ENCODE measurements around the gene WBP2. TPM values are rescaled to one million over a fixed set of nuclear protein-coding genes. Genes with fewer than 3 reads are reported as not detected.

Gene WBP2
- total RNA-seq, 1 experiment from 2014 or later, result 132 TPM

DNA sequence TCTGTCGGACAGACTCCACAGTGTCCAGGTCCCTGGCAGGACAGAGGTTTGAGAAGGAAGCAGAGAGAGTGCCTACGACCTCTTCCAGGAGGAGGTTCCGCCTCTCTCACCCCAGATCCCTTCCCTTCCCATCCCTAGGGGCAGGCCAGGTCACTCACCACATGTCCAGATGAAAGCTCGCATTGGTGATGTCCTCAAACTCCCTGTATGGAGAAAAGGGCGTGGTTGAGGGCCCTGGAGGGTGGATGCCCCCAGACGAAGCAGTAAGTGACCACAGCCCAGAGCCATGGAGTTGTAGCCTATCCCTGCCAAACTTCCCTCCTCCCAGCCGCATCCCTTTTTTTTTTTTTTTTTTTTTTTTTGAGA, 14.4 kb downstream of the WBP2 start (continued):
- TF ChIP-seq, protein P1, sequence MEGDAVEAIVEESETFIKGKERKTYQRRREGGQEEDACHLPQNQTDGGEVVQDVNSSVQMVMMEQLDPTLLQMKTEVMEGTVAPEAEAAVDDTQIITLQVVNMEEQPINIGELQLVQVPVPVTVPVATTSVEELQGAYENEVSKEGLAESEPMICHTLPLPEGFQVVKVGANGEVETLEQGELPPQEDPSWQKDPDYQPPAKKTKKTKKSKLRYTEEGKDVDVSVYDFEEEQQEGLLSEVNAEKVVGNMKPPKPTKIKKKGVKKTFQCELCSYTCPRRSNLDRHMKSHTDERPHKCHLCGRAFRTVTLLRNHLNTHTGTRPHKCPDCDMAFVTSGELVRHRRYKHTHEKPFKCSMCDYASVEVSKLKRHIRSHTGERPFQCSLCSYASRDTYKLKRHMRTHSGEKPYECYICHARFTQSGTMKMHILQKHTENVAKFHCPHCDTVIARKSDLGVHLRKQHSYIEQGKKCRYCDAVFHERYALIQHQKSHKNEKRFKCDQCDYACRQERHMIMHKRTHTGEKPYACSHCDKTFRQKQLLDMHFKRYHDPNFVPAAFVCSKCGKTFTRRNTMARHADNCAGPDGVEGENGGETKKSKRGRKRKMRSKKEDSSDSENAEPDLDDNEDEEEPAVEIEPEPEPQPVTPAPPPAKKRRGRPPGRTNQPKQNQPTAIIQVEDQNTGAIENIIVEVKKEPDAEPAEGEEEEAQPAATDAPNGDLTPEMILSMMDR (IDR thresholded peaks at IDR 0.05 in 2 of 3, conservative IDR thresholded peaks at IDR 0.05 in 1 of 3; ENCODE audit: borderline replicate concordance in 1 of 3, insufficient read depth in 1 of 3, low read depth in 2 of 3, low read length in 2 of 3), result no peak
- TF ChIP-seq SRF (IDR thresholded peaks at IDR 0.05; ENCODE audit: low read depth), result no peak
- TF ChIP-seq POLR2A (IDR thresholded peaks at IDR 0.05; ENCODE audit: borderline replicate concordance, extremely low read depth, insufficient read depth, insufficient read length), result no peak
- no peak for TF ChIP-seq YY1 (IDR thresholded peaks at IDR 0.05; ENCODE audit: extremely low read depth, insufficient replicate concordance, low read depth, low read length)
- no peak for TF ChIP-seq EZH2 (IDR thresholded peaks at IDR 0.05)

GRCh38 chr17:75839942-75840798, 15.0 kb downstream of the WBP2 start:
- H3K79me2 ChIP-seq (ENCODE audit: insufficient read depth, low read length), result no peaks in the 10 kb centered on the region
- H3K4me1 ChIP-seq (ENCODE audit: control insufficient read depth in 1 of 2, insufficient read depth in 2 of 2, low read length in 2 of 2), result peaks cover 13 to 29% of the 10 kb centered on the region in 2 experiments
- no peaks in the 10 kb centered on the region for H3K9me3 ChIP-seq (ENCODE audit: control insufficient read depth in 1 of 2, insufficient read depth in 1 of 2, low read depth in 1 of 2, low read length in 2 of 2)
- no peak overlapping the region for H2AFZ ChIP-seq (ENCODE audit: low read depth, low read length, poor library complexity, severe bottlenecking)
- RAD21 ChIA-PET (ENCODE audit: low non-redundant PET in 1 of 2, low total read pairs in 2 of 2, uncharacterized antibody in 2 of 2, unreplicated experiment in 2 of 2), result no interaction called here
- no peak for TF ChIP-seq FOSL1 (IDR thresholded peaks at IDR 0.05; ENCODE audit: low read depth)
- TF ChIP-seq TCF7L2 (IDR thresholded peaks at IDR 0.05; ENCODE audit: borderline replicate concordance, extremely low read depth, insufficient read depth, insufficient read length), result no peak
- no peak for TF ChIP-seq MAX (IDR thresholded peaks at IDR 0.05)
- no peak for TF ChIP-seq EZH2phosphoT487 (IDR thresholded peaks at IDR 0.05; ENCODE audit: borderline replicate concordance)
- no peak for TF ChIP-seq ZFX (IDR thresholded peaks at IDR 0.05)
- TF ChIP-seq POLR2AphosphoS5 (IDR thresholded peaks at IDR 0.05; ENCODE audit: low read depth, low read length), result no peak
- TF ChIP-seq JUND (IDR thresholded peaks at IDR 0.05), result no peak
- TF ChIP-seq CEBPB (IDR thresholded peaks at IDR 0.05; ENCODE audit: low read depth), result no peak
- TF ChIP-seq SIN3A (IDR thresholded peaks at IDR 0.05; ENCODE audit: low read depth), result no peak
- TF ChIP-seq SP1 (IDR thresholded peaks at IDR 0.05; ENCODE audit: low read depth), result no peak
- no peak for TF ChIP-seq POLR2A (IDR thresholded peaks at IDR 0.05; ENCODE audit: borderline replicate concordance, extremely low read depth, insufficient read depth, insufficient read length)
- TF ChIP-seq RAD21 (IDR thresholded peaks at IDR 0.05; ENCODE audit: low read depth), result no peak
- intact Hi-C loops (cut with micrococcal nuclease), result no loop called here
- H3K4me3 ChIP-seq (replicated peaks in 1 of 2; ENCODE audit: low read depth in 1 of 2, low read length in 2 of 2), result no peak overlapping the region
- H3K4me2 ChIP-seq (ENCODE audit: low read length), result no peak overlapping the region
- BruUV-seq (replicated peaks), result no TSS peak
- CTCF ChIA-PET, result interaction anchor here (1.6 to 3.2 kb wide), 2 partner anchors 10 to 13 kb away, joined by 6 to 12 read pairs; no protein-coding TSS in a partner anchor
- no peaks in the 10 kb centered on the region for H3K36me3 ChIP-seq (ENCODE audit: control insufficient read depth in 1 of 2, insufficient read depth in 2 of 2, low read length in 2 of 2)
- H3K27ac ChIP-seq (ENCODE audit: low read depth, low read length), result no peak overlapping the region
- no peak overlapping the region for H3K9ac ChIP-seq (ENCODE audit: low read length)
- H4K20me1 ChIP-seq (ENCODE audit: insufficient read depth), result no peaks in the 10 kb centered on the region
- H3K9me2 ChIP-seq (ENCODE audit: insufficient read depth), result no peaks in the 10 kb centered on the region
- ATAC-seq (no peak), DNase-seq (ENCODE audit: low read depth, low spot score) (no peak)
- POLR2A ChIA-PET, result interaction anchor here (1.9 to 2.1 kb wide), 2 partner anchors 10 to 60 kb away, joined by 5 to 7 read pairs; no protein-coding TSS in a partner anchor
- H3K27me3 ChIP-seq (ENCODE audit: insufficient read depth, low read length), result no peaks in the 10 kb centered on the region

All from HCT116 (cell line).